ENCODE results near the gene NBAS. TPM values are rescaled to one million over a fixed set of nuclear protein-coding genes. Genes with fewer than 3 reads are reported as not detected.

Gene NBAS
- polyA plus RNA-seq, 1 of the 3 experiments (the other 2 are of a cell fraction), result 12.0 TPM

DNA sequence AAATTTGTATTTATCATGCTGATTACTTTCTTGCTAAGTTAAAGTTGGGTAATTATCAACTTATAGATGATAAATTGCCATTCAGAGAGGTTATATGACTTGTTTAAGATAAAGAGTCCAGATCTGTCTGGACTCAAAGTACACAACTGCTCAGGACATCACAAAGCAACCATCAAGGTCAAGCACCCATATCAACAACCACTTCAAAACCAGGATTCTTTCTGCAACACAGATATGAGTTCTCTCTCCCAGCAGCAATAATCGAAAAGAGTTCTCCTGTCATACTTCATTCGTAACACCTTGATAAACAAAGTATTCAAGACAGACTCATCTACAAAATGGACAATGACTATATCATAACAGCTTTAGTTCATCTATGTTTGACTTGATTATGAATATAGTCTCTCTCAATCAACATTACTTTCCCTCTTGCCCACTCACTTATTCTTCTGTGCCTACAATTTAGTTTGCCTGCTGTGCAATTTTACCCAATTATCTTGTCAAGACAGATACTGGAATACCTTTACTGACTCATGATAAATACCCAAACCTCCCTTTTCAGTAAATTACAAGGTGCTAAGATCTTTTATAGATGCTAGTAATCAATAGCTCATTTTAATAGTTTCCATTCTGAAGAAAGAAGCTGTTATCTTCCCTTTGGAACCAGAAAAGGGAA lies 281.8 kb downstream of the NBAS start:
- H3K9me3 ChIP-seq, result no peaks in the 10 kb centered on the region
- no peak overlapping the region for H3K4me3 ChIP-seq (ENCODE audit: low read depth in 2 of 2, low read length in 1 of 2)
- no peak overlapping the region for H3K27ac ChIP-seq (ENCODE audit: low read depth in 2 of 2, low read length in 1 of 2)
- ChIA-PET CTCF (no interaction called here), POLR2A (no interaction called here)
- H3K36me3 ChIP-seq (replicated peaks in 1 of 2; ENCODE audit: control insufficient read depth in 1 of 2, insufficient read depth in 2 of 2, low read length in 1 of 2), result peaks cover 20 to 23% of the 10 kb centered on the region in 2 experiments
- H3K27me3 ChIP-seq (ENCODE audit: insufficient read depth), result no peaks in the 10 kb centered on the region
- TF ChIP-seq EZH2phosphoT487 (IDR thresholded peaks at IDR 0.05; ENCODE audit: borderline replicate concordance, low read depth) (no peak), MXI1 (IDR thresholded peaks at IDR 0.05; ENCODE audit: low read depth, low read length) (no peak), NRF1 (IDR thresholded peaks at IDR 0.05; ENCODE audit: low read depth, low read length) (no peak), RCOR1 (IDR thresholded peaks at IDR 0.05; ENCODE audit: low read length) (no peak), USF1 (IDR thresholded peaks at IDR 0.05; ENCODE audit: borderline replicate concordance, low read depth) (no peak), GATA2 (CRISPR knock-in tag; IDR thresholded peaks at IDR 0.05) (no peak), FOXM1 (IDR thresholded peaks at IDR 0.05; ENCODE audit: low read depth) (no peak), GABPA (IDR thresholded peaks at IDR 0.05; ENCODE audit: low read depth) (no peak), NFIC (IDR thresholded peaks at IDR 0.05; ENCODE audit: borderline replicate concordance) (no peak), PBX3 (IDR thresholded peaks at IDR 0.05) (no peak), FOXJ3 (CRISPR knock-in tag; IDR thresholded peaks at IDR 0.05) (no peak), RXRA (IDR thresholded peaks at IDR 0.05; ENCODE audit: borderline replicate concordance, low read depth) (no peak), POLR2AphosphoS5 (IDR thresholded peaks at IDR 0.05; ENCODE audit: low read depth, low read length) (no peak), ZBTB33 (IDR thresholded peaks at IDR 0.05; ENCODE audit: borderline replicate concordance, low read depth) (no peak), FOSL2 (IDR thresholded peaks at IDR 0.05; ENCODE audit: borderline replicate concordance, low read depth) (no peak), RAD21 (IDR thresholded peaks at IDR 0.05; ENCODE audit: low read length) (no peak), TEAD4 (IDR thresholded peaks at IDR 0.05; ENCODE audit: borderline replicate concordance, insufficient read depth) (no peak)
- TF ChIP-seq, protein P1, sequence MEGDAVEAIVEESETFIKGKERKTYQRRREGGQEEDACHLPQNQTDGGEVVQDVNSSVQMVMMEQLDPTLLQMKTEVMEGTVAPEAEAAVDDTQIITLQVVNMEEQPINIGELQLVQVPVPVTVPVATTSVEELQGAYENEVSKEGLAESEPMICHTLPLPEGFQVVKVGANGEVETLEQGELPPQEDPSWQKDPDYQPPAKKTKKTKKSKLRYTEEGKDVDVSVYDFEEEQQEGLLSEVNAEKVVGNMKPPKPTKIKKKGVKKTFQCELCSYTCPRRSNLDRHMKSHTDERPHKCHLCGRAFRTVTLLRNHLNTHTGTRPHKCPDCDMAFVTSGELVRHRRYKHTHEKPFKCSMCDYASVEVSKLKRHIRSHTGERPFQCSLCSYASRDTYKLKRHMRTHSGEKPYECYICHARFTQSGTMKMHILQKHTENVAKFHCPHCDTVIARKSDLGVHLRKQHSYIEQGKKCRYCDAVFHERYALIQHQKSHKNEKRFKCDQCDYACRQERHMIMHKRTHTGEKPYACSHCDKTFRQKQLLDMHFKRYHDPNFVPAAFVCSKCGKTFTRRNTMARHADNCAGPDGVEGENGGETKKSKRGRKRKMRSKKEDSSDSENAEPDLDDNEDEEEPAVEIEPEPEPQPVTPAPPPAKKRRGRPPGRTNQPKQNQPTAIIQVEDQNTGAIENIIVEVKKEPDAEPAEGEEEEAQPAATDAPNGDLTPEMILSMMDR (IDR thresholded peaks at IDR 0.05), result no peak
- TF ChIP-seq, protein P2, sequence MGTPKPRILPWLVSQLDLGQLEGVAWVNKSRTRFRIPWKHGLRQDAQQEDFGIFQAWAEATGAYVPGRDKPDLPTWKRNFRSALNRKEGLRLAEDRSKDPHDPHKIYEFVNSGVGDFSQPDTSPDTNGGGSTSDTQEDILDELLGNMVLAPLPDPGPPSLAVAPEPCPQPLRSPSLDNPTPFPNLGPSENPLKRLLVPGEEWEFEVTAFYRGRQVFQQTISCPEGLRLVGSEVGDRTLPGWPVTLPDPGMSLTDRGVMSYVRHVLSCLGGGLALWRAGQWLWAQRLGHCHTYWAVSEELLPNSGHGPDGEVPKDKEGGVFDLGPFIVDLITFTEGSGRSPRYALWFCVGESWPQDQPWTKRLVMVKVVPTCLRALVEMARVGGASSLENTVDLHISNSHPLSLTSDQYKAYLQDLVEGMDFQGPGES (IDR thresholded peaks at IDR 0.05; ENCODE audit: low read depth, low read length), result no peak
- TF ChIP-seq, protein P3, sequence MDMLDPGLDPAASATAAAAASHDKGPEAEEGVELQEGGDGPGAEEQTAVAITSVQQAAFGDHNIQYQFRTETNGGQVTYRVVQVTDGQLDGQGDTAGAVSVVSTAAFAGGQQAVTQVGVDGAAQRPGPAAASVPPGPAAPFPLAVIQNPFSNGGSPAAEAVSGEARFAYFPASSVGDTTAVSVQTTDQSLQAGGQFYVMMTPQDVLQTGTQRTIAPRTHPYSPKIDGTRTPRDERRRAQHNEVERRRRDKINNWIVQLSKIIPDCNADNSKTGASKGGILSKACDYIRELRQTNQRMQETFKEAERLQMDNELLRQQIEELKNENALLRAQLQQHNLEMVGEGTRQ (IDR thresholded peaks at IDR 0.05; ENCODE audit: borderline replicate concordance, low read depth, low read length), result no peak
- no peaks in the 10 kb centered on the region for H3K79me2 ChIP-seq (ENCODE audit: insufficient read depth)
- no peaks in the 10 kb centered on the region for H3K9me2 ChIP-seq
- no peaks in the 10 kb centered on the region for H4K20me1 ChIP-seq (ENCODE audit: insufficient read depth)
- H3K4me1 ChIP-seq (ENCODE audit: control insufficient read depth in 1 of 2, insufficient read depth in 2 of 2, low read depth in 1 of 2, low read length in 1 of 2), result no peaks in the 10 kb centered on the region
- H3K9ac ChIP-seq, result no peak overlapping the region
- no peak overlapping the region for H3K4me2 ChIP-seq
- H2AFZ ChIP-seq (ENCODE audit: low read depth), result no peak overlapping the region
- no peak for DNase-seq
- no peaks in the 10 kb centered on the region for H3F3A ChIP-seq (replicated peaks; ENCODE audit: insufficient read depth)
- 92% methylated on average over 2 of the region's 2 CpGs for WGBS (ENCODE audit: low lambda C conversion rate)

Measured in SK-N-SH (cell line).